Left lung (tissue), 14 donors: Measurements from ENCODE around the gene AP1S3. TPM values are rescaled to one million over a fixed set of nuclear protein-coding genes. Genes with fewer than 3 reads are reported as not detected.
A peak's percentile ranks its signal among the peaks of the same experiment; 100 is the strongest.

Experiments used
- ATAC-seq: fragments of 200-7000 bp; cut with Tn5 transposase; one replicate; pipeline ENCODE4 v1.9.1; 2020; ENCODE audit warnings: moderate library complexity
- DNase-seq, 4 donors: peaks; one replicate each; pipeline ENCODE4 v3.0.0-alpha.2; 2013 to 2020
- H3K27ac ChIP-seq, 2 donors: fragments of 200-600 bp; sonication (generic) in 1 of 2; one replicate each; pipeline versions ENCODE4 v1.5.0 to v1.8.0; 2020 to 2021
- H3K27me3 ChIP-seq, 2 donors: fragments of 200-600 bp; sonication (generic) in 1 of 2; one replicate each; pipeline versions ENCODE4 v1.5.0 to v1.8.0; 2020 to 2021
- H3K36me3 ChIP-seq, 2 donors: fragments of 200-600 bp; sonication (generic) in 1 of 2; one replicate each; pipeline versions ENCODE4 v1.5.0 to v1.8.0; 2020 to 2021
- H3K4me1 ChIP-seq, 2 donors: fragments of 200-600 bp; one replicate each; pipeline ENCODE4 v1.8.0; 2021
- H3K4me3 ChIP-seq, 2 donors: fragments of 200-600 bp; sonication (generic) in 1 of 2; one replicate each; pipeline versions ENCODE4 v1.5.0 to v1.8.0; 2020 to 2021; ENCODE audit warnings: mild to moderate bottlenecking in 1 of 2
- H3K9me3 ChIP-seq, 2 donors: fragments of 200-600 bp; sonication (generic) in 1 of 2; one replicate each; pipeline versions ENCODE4 v1.5.0 to v1.8.0; 2020 to 2021
- CTCF ChIP-seq, 2 donors: fragments of 200-600 bp; sonication (generic) in 1 of 2; IDR thresholded peaks; one replicate each; pipeline versions ENCODE4 v1.5.0 to v1.8.0; 2021; ENCODE audit warnings: antibody characterized with exemption in 2 of 2
- intact Hi-C, 2 donors: fragments of 100-400 bp; cut with DNase I; formaldehyde crosslinking; loops; one replicate each; pipeline versions ENCODE4 v1.11.2 to v1.14.2; 2022
- long read RNA-seq, 12 donors: library from polyadenylated mRNA in 2 of 12; unstranded in 2 of 12; transcript quantifications; one replicate each; pipeline ENCODE4 v2.0.0 and lab custom pipeline, GENCODE V29; 2019 to 2026
- polyA plus RNA-seq, 6 donors: library from polyadenylated mRNA; unstranded; fragments of 120-200 nt; gene quantifications; one replicate each; pipeline ENCODE4 v1.2.1, GENCODE V29; 2013; ENCODE audit not compliant: insufficient read length in 6 of 6
- total RNA-seq, 2 donors: library from RNA; stranded (reverse); fragmentation: NEBNext Ultra II Directional; extraction: Animal tissue kit (Norgen Biotek cat#: 25700); gene quantifications; one replicate each; pipeline ENCODE4 v1.2.1, GENCODE V29; 2021
- donor health status: DM: no; HTN: yes; CAD: no.
- donor health status: DM: no; HTN: no; CAD: no.

Gene AP1S3
- total RNA-seq (10 to 100 TPM; 21.8 to 23.4 TPM), polyA plus RNA-seq (1 to 10 TPM; 4.3 to 6.8 (median 5.4) TPM)
- long read RNA-seq, donor 1 = 0 reads
- long read RNA-seq, donor 2 = 0 reads
- long read RNA-seq, donor 3 = 0 reads
- long read RNA-seq, donor 4, partial matches to known transcripts = 0 of 5 reads
- long read RNA-seq, donor 4, other reads (novel, unspliced or antisense) = 2 of 5 reads
- long read RNA-seq, donor 5, partial matches to known transcripts = 0 of 1 reads
- long read RNA-seq, donor 5, other reads (novel, unspliced or antisense) = 0 of 1 reads
- long read RNA-seq, donor 6 = 0 reads
- long read RNA-seq, donor 7 = 0 reads
- long read RNA-seq, donor 8, partial matches to known transcripts = 0 of 2 reads
- long read RNA-seq, donor 8, other reads (novel, unspliced or antisense) = 0 of 2 reads
- long read RNA-seq, donor 9 = 0 reads
- long read RNA-seq, donor 10, partial matches to known transcripts = 0 of 1 reads
- long read RNA-seq, donor 10, other reads (novel, unspliced or antisense) = 1 of 1 reads
- long read RNA-seq, donor 11 = 0 reads
- long read RNA-seq, donor 12 = 0 reads

DNA sequence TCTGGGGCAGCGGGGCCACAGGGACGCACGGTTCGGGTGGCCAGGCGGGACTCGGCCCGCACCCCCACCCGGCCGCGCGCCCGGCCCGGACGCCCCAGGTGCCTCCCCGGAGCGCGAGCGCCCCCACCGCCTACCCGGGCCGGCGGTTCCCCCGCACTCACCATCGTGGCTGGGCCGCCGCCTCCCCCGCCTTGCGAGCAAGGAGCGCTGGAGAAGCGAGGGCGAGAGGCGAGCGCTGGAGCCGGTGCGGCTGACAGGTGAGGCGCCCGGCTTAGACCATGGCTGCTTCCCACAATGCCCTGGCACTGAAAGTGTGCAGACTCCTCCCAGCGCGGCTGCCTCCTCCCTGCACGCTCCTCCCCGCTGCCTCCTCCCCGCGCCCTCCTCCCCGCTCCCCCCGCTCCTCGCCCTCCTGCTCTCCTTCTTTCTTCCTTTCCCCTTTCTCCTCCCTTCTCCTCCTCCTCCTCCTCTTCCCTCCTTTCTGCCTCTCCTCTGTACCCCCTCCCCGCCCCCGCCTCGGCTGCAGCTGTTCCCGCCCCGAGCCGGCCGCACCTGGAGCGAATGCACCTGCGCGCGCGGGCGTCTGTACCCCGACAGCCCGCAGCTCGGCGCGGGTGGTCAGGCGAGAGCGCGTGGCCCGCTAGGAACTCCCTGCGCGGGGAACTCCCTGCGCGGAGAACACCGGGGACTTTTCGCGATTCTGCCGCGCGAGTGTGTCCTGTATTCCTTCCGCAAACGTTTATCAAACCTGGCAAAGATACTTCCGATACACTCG, at the start of gene AP1S3:
TSS of gene AP1S3 (minus strand) at position 296 of the 775 bp plus-strand sequence. CDS start at position 164, 132 bp downstream.
- ATAC-seq (peak; percentile 97), DNase-seq (peak; percentile 33 to 91 (median 77))

GRCh38 chr2:223887127-223887526, 49.7 kb upstream of the AP1S3 start:
- Histone ChIP-seq H3K4me1 (peaks cover 0 to 5% of the 10 kb centered on the region in 2 donors), H3K36me3 (peaks cover 0 to 74% of the 10 kb centered on the region in 2 donors), H3K4me3 (no peak overlapping the region), H3K27ac (peak overlapping the region in 1 of 2 donors; percentile 51), H3K27me3 (no peaks in the 10 kb centered on the region), H3K9me3 (no peaks in the 10 kb centered on the region)
- no peak for TF ChIP-seq CTCF (IDR thresholded peaks at IDR 0.05)
- ATAC-seq (peak; percentile 41), DNase-seq (no peak)
- intact Hi-C loops = no loop called here

More for the DNA sequence above, at the start of gene AP1S3:
- peaks cover 5 to 14% of the 10 kb centered on the region in 2 donors for H3K4me1 ChIP-seq
- TF ChIP-seq CTCF (IDR thresholded peaks at IDR 0.05) = no peak
- H3K4me3 ChIP-seq = peak within 1 kb of the TSS; percentile 57 to 61
- intact Hi-C loops = no loop called here
- H3K36me3 ChIP-seq = no peaks in the 10 kb centered on the region
- no peaks in the 10 kb centered on the region for H3K9me3 ChIP-seq
- H3K27ac ChIP-seq = peak within 1 kb of the TSS; percentile 69 to 70
- no peaks in the 10 kb centered on the region for H3K27me3 ChIP-seq

GRCh38 chr2:223886726-223887125, 49.3 kb upstream of the AP1S3 start:
- H3K4me1 ChIP-seq = peaks cover 0 to 5% of the 10 kb centered on the region in 2 donors

GRCh38 chr2:223884399-223884798, 47.0 kb upstream of the AP1S3 start:
- TF ChIP-seq CTCF (IDR thresholded peaks at IDR 0.05) = no peak
- no peak for DNase-seq
- peaks cover 0 to 5% of the 10 kb centered on the region in 2 donors for H3K4me1 ChIP-seq
- no peaks in the 10 kb centered on the region for H3K27me3 ChIP-seq
- H3K4me3 ChIP-seq = no peak overlapping the region
- H3K36me3 ChIP-seq = peaks cover 0 to 83% of the 10 kb centered on the region in 2 donors
- intact Hi-C loops = no loop called here
- no peak for ATAC-seq
- no peaks in the 10 kb centered on the region for H3K9me3 ChIP-seq
- H3K27ac ChIP-seq = no peak overlapping the region

More at GRCh38 chr2:223886726-223887125, 49.3 kb upstream of the AP1S3 start:
- no peak for DNase-seq
- no peak for TF ChIP-seq CTCF (IDR thresholded peaks at IDR 0.05)
- peak overlapping the region in 1 of 2 donors; percentile 51 for H3K27ac ChIP-seq
- H3K9me3 ChIP-seq = no peaks in the 10 kb centered on the region
- no peaks in the 10 kb centered on the region for H3K27me3 ChIP-seq
- intact Hi-C loops = no loop called here
- ATAC-seq = no peak
- H3K4me3 ChIP-seq = no peak overlapping the region
- H3K36me3 ChIP-seq = peaks cover 0 to 76% of the 10 kb centered on the region in 2 donors
